ENCODE results near the gene AMACR.

DNA sequence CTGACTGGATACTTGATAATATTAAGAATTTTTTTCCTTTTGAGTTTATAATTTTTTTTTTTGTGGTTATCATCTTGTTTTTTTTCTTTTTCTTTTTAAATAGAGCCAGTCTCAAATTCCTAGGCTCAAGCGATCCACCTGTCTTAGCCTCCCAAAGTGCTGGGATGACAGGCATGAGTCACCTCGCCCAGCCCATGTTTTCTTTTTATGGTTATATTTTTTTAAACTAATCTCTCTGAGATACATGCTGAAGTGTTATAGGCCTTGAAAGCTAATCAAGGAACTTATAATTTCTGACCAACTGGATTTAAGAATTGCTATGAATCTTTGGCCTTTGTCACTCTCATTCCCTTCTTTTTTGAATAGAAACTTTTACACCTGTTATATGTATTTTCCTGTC is 6.8 kb upstream of the AMACR start:
- no peak for TF ChIP-seq GATA3 (IDR thresholded peaks at IDR 0.05; ENCODE audit: low read depth, low read length)
- no peak for TF ChIP-seq GATA2 (IDR thresholded peaks at IDR 0.05; ENCODE audit: low read depth, low read length)

Measured in SH-SY5Y (cell line).